GM19468 (cell line): Measurements from ENCODE around the gene CASK.
"Not testable (repeated sequence)": the region's sequence is repeated elsewhere in the genome, so short reads cannot be mapped to it uniquely, and the experiment has no call there.

Source experiments
- ATAC-seq: cut with Tn5 transposase; IDR thresholded peaks from one replicate; pipeline ENCODE4 v1.9.1; 2021; ENCODE audit warnings: mild to moderate bottlenecking, moderate library complexity, moderate number of reproducible peaks; ENCODE audit not compliant: unreplicated experiment; ENCODE audit errors: extremely low read depth

The CASK gene

GRCh38 chrX:41530085-41530484, 393.3 kb downstream of the CASK start:
- ATAC-seq: no peak

GRCh38 chrX:41529221-41529620, 394.1 kb downstream of the CASK start:
- ATAC-seq: no peak

GRCh38 chrX:41528784-41529183, 394.6 kb downstream of the CASK start:
- no peak for ATAC-seq

- no peak for ATAC-seq
These were observed 396.4 kb downstream of the CASK start for GRCh38 chrX:41526925-41527324.

GRCh38 chrX:41526271-41526670, 397.1 kb downstream of the CASK start:
- ATAC-seq: no peak

- no peak for ATAC-seq
These were observed 400.7 kb downstream of the CASK start for GRCh38 chrX:41522671-41523070.

GRCh38 chrX:41522081-41522480, 401.3 kb downstream of the CASK start:
- no peak for ATAC-seq

- ATAC-seq: no peak
These were observed 403.9 kb downstream of the CASK start for GRCh38 chrX:41519468-41519867.

GRCh38 chrX:41518841-41519220, 404.5 kb downstream of the CASK start:
- no peak for ATAC-seq

- no peak for ATAC-seq
These were observed 405.1 kb downstream of the CASK start for GRCh38 chrX:41518127-41518840.

GRCh38 chrX:41516999-41517765, 406.2 kb downstream of the CASK start:
- no peak for ATAC-seq

- no peak for ATAC-seq
These were observed 406.9 kb downstream of the CASK start for GRCh38 chrX:41516456-41516855.

- no peak for ATAC-seq
These were observed 408.0 kb downstream of the CASK start for GRCh38 chrX:41515376-41515775.

- ATAC-seq: no peak
These were observed 409.2 kb downstream of the CASK start for GRCh38 chrX:41514179-41514578.

- not testable (repeated sequence) for ATAC-seq
These were observed 410.5 kb downstream of the CASK start for GRCh38 chrX:41512853-41513252.

GRCh38 chrX:41512394-41512793, 411.0 kb downstream of the CASK start:
- peak; percentile 76 for ATAC-seq

GRCh38 chrX:41507919-41508318, 415.4 kb downstream of the CASK start:
- ATAC-seq: no peak

- no peak for ATAC-seq
These were observed 421.4 kb downstream of the CASK start for GRCh38 chrX:41502004-41502403.

- ATAC-seq: no peak
These were observed 423.4 kb downstream of the CASK start for GRCh38 chrX:41499984-41500383.

GRCh38 chrX:41499195-41499594, 424.2 kb downstream of the CASK start:
- no peak for ATAC-seq

- ATAC-seq: no peak
These were observed 431.9 kb downstream of the CASK start for GRCh38 chrX:41491267-41492004.
